ENCODE data around the gene HYPK. TPM values are rescaled to one million over a fixed set of nuclear protein-coding genes. Genes with fewer than 3 reads are reported as not detected.
A peak's percentile ranks its signal among the peaks of the same experiment; 100 is the strongest.

The HYPK gene
- total and polyA plus RNA-seq, 2 experiments from 2014 or later, result 7.2 to 40.1 TPM

DNA sequence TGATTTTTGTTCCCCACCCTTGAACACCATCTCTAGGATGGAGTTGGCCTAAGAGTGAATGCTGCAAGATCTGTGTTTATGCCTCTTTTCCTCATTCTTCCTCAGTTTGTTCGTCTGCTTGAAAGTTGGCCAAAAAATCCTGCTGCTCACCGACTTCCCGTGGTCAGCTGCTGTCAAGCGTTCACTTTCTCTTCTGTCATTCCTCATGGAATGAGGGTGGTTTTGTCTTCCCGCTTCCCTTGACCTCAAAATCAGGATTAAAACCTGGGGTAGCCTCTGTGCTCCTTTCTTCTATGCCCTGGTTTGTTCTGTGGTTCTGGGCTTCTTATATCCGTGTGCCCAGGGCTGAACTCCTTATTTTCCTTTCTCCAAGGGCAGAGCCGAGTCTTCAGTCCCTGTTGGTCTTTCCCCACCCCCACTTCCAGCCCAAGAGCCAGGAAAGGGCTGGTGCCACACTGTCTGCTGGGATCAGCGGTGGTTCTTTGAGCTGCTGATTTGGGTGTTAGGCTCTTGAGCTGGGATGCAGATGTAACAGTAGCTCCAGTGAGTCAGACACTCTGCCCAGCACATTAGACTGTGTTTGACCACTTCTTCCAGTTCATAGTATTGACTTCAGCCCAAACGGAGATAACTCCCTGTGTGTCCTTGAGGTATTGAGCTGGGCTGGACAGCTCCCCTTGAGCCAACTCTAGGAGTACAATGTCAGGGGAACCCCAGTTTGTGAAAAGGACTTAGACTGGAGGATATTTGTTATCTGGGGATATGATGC, 5.9 kb upstream of the HYPK start:
- Histone ChIP-seq H2AFZ (no peak overlapping the region), H4K20me1 (replicated peaks; ENCODE audit: insufficient read depth) (peaks cover 19% of the 10 kb centered on the region; the same call in 1 of the 2 replicates), H3K9me2 (ENCODE audit: insufficient read depth) (no peaks in the 10 kb centered on the region), H3K4me1 (ENCODE audit: insufficient read depth) (peaks cover 29% of the 10 kb centered on the region), H3K36me3 (ENCODE audit: insufficient read depth) (peaks cover 21% of the 10 kb centered on the region), H3K27ac (ENCODE audit: low read depth) (peak overlapping the region; percentile 65; the same call in 1 of the 2 replicates), H3K79me2 (replicated peaks; ENCODE audit: insufficient read depth) (peaks cover 19% of the 10 kb centered on the region), H3K4me3 (peak overlapping the region; percentile 100; the same call in 1 of the 2 replicates), H3K4me2 (peak overlapping the region; percentile 95), H3K27me3 (ENCODE audit: insufficient read depth) (no peaks in the 10 kb centered on the region), H3F3A (replicated peaks; ENCODE audit: low read depth) (peaks cover 29% of the 10 kb centered on the region)
- peaks cover 46% of the 10 kb centered on the region for H3K4me1 Mint-ChIP-seq
- DNase-seq (ENCODE audit: low spot score), result no peak
- H3K27ac Mint-ChIP-seq, result peak overlapping the region; percentile 66
- peaks cover 29% of the 10 kb centered on the region for H3K27me3 Mint-ChIP-seq (ENCODE audit: insufficient read depth, low read depth, poor library complexity)
- TF ChIP-seq, protein P1, sequence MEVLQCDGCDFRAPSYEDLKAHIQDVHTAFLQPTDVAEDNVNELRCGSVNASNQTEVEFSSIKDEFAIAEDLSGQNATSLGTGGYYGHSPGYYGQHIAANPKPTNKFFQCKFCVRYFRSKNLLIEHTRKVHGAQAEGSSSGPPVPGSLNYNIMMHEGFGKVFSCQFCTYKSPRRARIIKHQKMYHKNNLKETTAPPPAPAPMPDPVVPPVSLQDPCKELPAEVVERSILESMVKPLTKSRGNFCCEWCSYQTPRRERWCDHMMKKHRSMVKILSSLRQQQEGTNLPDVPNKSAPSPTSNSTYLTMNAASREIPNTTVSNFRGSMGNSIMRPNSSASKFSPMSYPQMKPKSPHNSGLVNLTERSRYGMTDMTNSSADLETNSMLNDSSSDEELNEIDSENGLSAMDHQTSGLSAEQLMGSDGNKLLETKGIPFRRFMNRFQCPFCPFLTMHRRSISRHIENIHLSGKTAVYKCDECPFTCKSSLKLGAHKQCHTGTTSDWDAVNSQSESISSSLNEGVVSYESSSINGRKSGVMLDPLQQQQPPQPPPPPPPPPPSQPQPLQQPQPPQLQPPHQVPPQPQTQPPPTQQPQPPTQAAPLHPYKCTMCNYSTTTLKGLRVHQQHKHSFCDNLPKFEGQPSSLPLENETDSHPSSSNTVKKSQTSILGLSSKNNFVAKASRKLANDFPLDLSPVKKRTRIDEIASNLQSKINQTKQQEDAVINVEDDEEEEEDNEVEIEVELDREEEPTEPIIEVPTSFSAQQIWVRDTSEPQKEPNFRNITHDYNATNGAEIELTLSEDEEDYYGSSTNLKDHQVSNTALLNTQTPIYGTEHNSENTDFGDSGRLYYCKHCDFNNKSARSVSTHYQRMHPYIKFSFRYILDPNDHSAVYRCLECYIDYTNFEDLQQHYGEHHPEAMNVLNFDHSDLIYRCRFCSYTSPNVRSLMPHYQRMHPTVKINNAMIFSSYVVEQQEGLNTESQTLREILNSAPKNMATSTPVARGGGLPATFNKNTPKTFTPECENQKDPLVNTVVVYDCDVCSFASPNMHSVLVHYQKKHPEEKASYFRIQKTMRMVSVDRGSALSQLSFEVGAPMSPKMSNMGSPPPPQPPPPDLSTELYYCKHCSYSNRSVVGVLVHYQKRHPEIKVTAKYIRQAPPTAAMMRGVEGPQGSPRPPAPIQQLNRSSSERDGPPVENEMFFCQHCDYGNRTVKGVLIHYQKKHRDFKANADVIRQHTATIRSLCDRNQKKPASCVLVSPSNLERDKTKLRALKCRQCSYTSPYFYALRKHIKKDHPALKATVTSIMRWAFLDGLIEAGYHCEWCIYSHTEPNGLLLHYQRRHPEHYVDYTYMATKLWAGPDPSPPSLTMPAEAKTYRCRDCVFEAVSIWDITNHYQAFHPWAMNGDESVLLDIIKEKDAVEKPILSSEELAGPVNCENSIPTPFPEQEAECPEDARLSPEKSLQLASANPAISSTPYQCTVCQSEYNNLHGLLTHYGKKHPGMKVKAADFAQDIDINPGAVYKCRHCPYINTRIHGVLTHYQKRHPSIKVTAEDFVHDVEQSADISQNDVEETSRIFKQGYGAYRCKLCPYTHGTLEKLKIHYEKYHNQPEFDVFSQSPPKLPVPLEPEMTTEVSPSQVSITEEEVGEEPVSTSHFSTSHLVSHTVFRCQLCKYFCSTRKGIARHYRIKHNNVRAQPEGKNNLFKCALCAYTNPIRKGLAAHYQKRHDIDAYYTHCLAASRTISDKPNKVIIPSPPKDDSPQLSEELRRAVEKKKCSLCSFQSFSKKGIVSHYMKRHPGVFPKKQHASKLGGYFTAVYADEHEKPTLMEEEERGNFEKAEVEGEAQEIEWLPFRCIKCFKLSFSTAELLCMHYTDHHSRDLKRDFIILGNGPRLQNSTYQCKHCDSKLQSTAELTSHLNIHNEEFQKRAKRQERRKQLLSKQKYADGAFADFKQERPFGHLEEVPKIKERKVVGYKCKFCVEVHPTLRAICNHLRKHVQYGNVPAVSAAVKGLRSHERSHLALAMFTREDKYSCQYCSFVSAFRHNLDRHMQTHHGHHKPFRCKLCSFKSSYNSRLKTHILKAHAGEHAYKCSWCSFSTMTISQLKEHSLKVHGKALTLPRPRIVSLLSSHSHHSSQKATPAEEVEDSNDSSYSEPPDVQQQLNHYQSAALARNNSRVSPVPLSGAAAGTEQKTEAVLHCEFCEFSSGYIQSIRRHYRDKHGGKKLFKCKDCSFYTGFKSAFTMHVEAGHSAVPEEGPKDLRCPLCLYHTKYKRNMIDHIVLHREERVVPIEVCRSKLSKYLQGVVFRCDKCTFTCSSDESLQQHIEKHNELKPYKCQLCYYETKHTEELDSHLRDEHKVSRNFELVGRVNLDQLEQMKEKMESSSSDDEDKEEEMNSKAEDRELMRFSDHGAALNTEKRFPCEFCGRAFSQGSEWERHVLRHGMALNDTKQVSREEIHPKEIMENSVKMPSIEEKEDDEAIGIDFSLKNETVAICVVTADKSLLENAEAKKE (CRISPR knock-in tag; IDR thresholded peaks at IDR 0.05), result no peak
- TF ChIP-seq, protein P2, sequence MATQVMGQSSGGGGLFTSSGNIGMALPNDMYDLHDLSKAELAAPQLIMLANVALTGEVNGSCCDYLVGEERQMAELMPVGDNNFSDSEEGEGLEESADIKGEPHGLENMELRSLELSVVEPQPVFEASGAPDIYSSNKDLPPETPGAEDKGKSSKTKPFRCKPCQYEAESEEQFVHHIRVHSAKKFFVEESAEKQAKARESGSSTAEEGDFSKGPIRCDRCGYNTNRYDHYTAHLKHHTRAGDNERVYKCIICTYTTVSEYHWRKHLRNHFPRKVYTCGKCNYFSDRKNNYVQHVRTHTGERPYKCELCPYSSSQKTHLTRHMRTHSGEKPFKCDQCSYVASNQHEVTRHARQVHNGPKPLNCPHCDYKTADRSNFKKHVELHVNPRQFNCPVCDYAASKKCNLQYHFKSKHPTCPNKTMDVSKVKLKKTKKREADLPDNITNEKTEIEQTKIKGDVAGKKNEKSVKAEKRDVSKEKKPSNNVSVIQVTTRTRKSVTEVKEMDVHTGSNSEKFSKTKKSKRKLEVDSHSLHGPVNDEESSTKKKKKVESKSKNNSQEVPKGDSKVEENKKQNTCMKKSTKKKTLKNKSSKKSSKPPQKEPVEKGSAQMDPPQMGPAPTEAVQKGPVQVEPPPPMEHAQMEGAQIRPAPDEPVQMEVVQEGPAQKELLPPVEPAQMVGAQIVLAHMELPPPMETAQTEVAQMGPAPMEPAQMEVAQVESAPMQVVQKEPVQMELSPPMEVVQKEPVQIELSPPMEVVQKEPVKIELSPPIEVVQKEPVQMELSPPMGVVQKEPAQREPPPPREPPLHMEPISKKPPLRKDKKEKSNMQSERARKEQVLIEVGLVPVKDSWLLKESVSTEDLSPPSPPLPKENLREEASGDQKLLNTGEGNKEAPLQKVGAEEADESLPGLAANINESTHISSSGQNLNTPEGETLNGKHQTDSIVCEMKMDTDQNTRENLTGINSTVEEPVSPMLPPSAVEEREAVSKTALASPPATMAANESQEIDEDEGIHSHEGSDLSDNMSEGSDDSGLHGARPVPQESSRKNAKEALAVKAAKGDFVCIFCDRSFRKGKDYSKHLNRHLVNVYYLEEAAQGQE (IDR thresholded peaks at IDR 0.05; ENCODE audit: unreplicated experiment), result peak; percentile 51
- H3K9me3 Mint-ChIP-seq, result no peaks in the 10 kb centered on the region
- H3K4me3 Mint-ChIP-seq, result peak overlapping the region; percentile 98
- ATAC-seq, result no peak
- peaks cover 65% of the 10 kb centered on the region for H3K36me3 Mint-ChIP-seq (ENCODE audit: low read depth)
